ENCODE results near the gene GHRL. TPM values are rescaled to one million over a fixed set of nuclear protein-coding genes. Genes with fewer than 3 reads are reported as not detected.

Gene GHRL
- total RNA-seq, 3 donors from 2014 or later (not counting 1 experiment from before 2014, with no cell fraction given), result 1.4 to 2.6 (median 1.5) TPM

GRCh38 chr3:10335190-10335738 lies 42.5 kb upstream of the GHRL start:
- intact Hi-C loops (cut with micrococcal nuclease), result no loop called here
- H3K27me3 Mint-ChIP-seq (ENCODE audit: low read depth in 2 of 2), result no peaks in the 10 kb centered on the region
- H3K4me1 Mint-ChIP-seq, result no peaks in the 10 kb centered on the region
- no peaks in the 10 kb centered on the region for H3K36me3 Mint-ChIP-seq
- WGBS (ENCODE audit: insufficient coverage), result 55% methylated on average over 4 of the region's 4 CpGs
- H3K27me3 ChIP-seq (ENCODE audit: control insufficient read depth, insufficient read depth, low read length), result no peaks in the 10 kb centered on the region
- TF ChIP-seq CTCF (IDR thresholded peaks at IDR 0.05), result no peak
- H3K27ac ChIP-seq (ENCODE audit: low read length), result no peak overlapping the region
- no peaks in the 10 kb centered on the region for H3K36me3 ChIP-seq (ENCODE audit: control insufficient read depth, insufficient read depth, low read length)
- no peak overlapping the region for H3K4me3 Mint-ChIP-seq
- no peak overlapping the region for H3K4me3 ChIP-seq (ENCODE audit: low read length)
- DNase-seq (no peak), ATAC-seq (no peak)
- no peaks in the 10 kb centered on the region for H3K9me3 Mint-ChIP-seq
- no peaks in the 10 kb centered on the region for H3K4me1 ChIP-seq (ENCODE audit: control insufficient read depth, insufficient read depth, low read length)
- H3K27ac Mint-ChIP-seq, result no peak overlapping the region
- no peaks in the 10 kb centered on the region for H3K9me3 ChIP-seq (ENCODE audit: control insufficient read depth, insufficient read depth, low read length)

GRCh38 chr3:10334459-10334858 lies 41.7 kb upstream of the GHRL start:
- 90% methylated on average over 12 of the region's 12 CpGs for WGBS (ENCODE audit: insufficient coverage)
- no peak for DNase-seq
- no peaks in the 10 kb centered on the region for H3K9me3 Mint-ChIP-seq
- peaks cover 3 to 5% of the 10 kb centered on the region in 2 donors for H3K27me3 Mint-ChIP-seq (ENCODE audit: low read depth in 2 of 2)
- TF ChIP-seq CTCF (IDR thresholded peaks at IDR 0.05), result no peak
- Histone ChIP-seq H3K27me3 (ENCODE audit: control insufficient read depth, insufficient read depth, low read length) (no peaks in the 10 kb centered on the region), H3K36me3 (ENCODE audit: control insufficient read depth, insufficient read depth, low read length) (no peaks in the 10 kb centered on the region), H3K4me1 (ENCODE audit: control insufficient read depth, insufficient read depth, low read length) (no peaks in the 10 kb centered on the region), H3K9me3 (ENCODE audit: control insufficient read depth, insufficient read depth, low read length) (no peaks in the 10 kb centered on the region), H3K4me3 (ENCODE audit: low read length) (no peak overlapping the region), H3K27ac (ENCODE audit: low read length) (no peak overlapping the region)
- no peak for ATAC-seq
- H3K4me1 Mint-ChIP-seq, result no peaks in the 10 kb centered on the region
- no peak overlapping the region for H3K27ac Mint-ChIP-seq
- H3K36me3 Mint-ChIP-seq, result no peaks in the 10 kb centered on the region
- H3K4me3 Mint-ChIP-seq, result no peak overlapping the region
- intact Hi-C loops (cut with micrococcal nuclease), result no loop called here

GRCh38 chr3:10334042-10334441 lies 41.3 kb upstream of the GHRL start:
- no peak for DNase-seq
- no peak overlapping the region for H3K27ac Mint-ChIP-seq
- Histone ChIP-seq H3K27ac (ENCODE audit: low read length) (no peak overlapping the region), H3K4me1 (ENCODE audit: control insufficient read depth, insufficient read depth, low read length) (no peaks in the 10 kb centered on the region), H3K4me3 (ENCODE audit: low read length) (no peak overlapping the region), H3K36me3 (ENCODE audit: control insufficient read depth, insufficient read depth, low read length) (no peaks in the 10 kb centered on the region), H3K27me3 (ENCODE audit: control insufficient read depth, insufficient read depth, low read length) (no peaks in the 10 kb centered on the region), H3K9me3 (ENCODE audit: control insufficient read depth, insufficient read depth, low read length) (no peaks in the 10 kb centered on the region)
- TF ChIP-seq CTCF (IDR thresholded peaks at IDR 0.05), result no peak
- no peaks in the 10 kb centered on the region for H3K36me3 Mint-ChIP-seq
- intact Hi-C loops (cut with micrococcal nuclease), result no loop called here
- H3K27me3 Mint-ChIP-seq (ENCODE audit: low read depth in 2 of 2), result peaks cover 7 to 9% of the 10 kb centered on the region in 2 donors
- no peak for ATAC-seq
- no peak overlapping the region for H3K4me3 Mint-ChIP-seq
- WGBS (ENCODE audit: insufficient coverage), result 94% methylated on average over 11 of the region's 11 CpGs
- H3K9me3 Mint-ChIP-seq, result no peaks in the 10 kb centered on the region
- no peaks in the 10 kb centered on the region for H3K4me1 Mint-ChIP-seq

- H3K9me3 Mint-ChIP-seq, result no peaks in the 10 kb centered on the region
- H3K9me3 ChIP-seq (ENCODE audit: control insufficient read depth, insufficient read depth, low read length), result no peaks in the 10 kb centered on the region
- H3K4me1 ChIP-seq (ENCODE audit: control insufficient read depth, insufficient read depth, low read length), result no peaks in the 10 kb centered on the region
- no peak overlapping the region for H3K4me3 ChIP-seq (ENCODE audit: low read length)
- no peaks in the 10 kb centered on the region for H3K36me3 ChIP-seq (ENCODE audit: control insufficient read depth, insufficient read depth, low read length)
- no peak overlapping the region for H3K4me3 Mint-ChIP-seq
- peak overlapping the region in 1 of 2 donors; percentile 31 for H3K27ac Mint-ChIP-seq
- H3K4me1 Mint-ChIP-seq, result no peaks in the 10 kb centered on the region
- H3K27ac ChIP-seq (ENCODE audit: low read length), result no peak overlapping the region
- no peak for TF ChIP-seq CTCF (IDR thresholded peaks at IDR 0.05)
- no peak for ATAC-seq
- H3K36me3 Mint-ChIP-seq, result no peaks in the 10 kb centered on the region
- DNase-seq, result no peak
- no peaks in the 10 kb centered on the region for H3K27me3 ChIP-seq (ENCODE audit: control insufficient read depth, insufficient read depth, low read length)
- 8% methylated on average over 1 of the region's 2 CpGs for WGBS (ENCODE audit: insufficient coverage)
- peaks cover 12 to 15% of the 10 kb centered on the region in 2 donors for H3K27me3 Mint-ChIP-seq (ENCODE audit: low read depth in 2 of 2)
- intact Hi-C loops (cut with micrococcal nuclease), result no loop called here
Measured at GRCh38 chr3:10333349-10333650, 40.6 kb upstream of the GHRL start.
